ENCODE measurements around the gene SLC66A2.
"Not testable (repeated sequence)": the region's sequence is repeated elsewhere in the genome, so short reads cannot be mapped to it uniquely, and the experiment has no call there.

Gene SLC66A2

DNA sequence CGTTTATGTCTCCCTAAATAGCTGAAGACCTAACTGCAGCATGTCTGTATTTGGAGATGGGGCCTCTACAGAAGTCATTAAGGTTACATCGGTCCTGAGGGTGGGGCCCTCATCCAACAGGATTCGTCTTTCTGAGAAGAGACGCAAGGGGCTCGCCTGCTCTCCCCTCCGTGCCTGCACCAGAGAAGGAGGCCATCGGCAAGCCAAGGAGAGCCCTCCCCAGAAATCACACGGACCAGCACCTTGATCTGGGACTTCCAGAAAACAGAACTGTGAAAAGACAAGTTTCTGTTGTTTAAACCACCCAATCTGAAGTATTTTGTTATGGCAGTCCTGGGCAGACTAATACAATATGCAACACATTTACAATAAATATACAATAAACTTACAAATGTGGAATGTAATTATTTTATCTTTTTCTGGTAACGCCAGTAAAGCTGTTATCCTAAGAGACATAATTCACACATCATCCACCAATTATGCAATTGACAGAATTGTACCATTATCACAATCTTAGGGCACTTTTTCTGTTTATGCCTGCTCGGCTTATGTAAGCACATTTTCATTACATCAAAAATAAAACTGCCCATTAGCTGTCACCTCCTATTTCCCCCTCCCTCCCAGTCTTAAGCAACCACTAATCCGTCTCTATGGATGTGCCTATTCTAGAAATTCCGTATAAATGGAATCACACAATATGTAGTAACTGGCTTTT, 19.1 kb upstream of the SLC66A2 start:
- no peak for DNase-seq (ENCODE audit: low read depth)

DNA sequence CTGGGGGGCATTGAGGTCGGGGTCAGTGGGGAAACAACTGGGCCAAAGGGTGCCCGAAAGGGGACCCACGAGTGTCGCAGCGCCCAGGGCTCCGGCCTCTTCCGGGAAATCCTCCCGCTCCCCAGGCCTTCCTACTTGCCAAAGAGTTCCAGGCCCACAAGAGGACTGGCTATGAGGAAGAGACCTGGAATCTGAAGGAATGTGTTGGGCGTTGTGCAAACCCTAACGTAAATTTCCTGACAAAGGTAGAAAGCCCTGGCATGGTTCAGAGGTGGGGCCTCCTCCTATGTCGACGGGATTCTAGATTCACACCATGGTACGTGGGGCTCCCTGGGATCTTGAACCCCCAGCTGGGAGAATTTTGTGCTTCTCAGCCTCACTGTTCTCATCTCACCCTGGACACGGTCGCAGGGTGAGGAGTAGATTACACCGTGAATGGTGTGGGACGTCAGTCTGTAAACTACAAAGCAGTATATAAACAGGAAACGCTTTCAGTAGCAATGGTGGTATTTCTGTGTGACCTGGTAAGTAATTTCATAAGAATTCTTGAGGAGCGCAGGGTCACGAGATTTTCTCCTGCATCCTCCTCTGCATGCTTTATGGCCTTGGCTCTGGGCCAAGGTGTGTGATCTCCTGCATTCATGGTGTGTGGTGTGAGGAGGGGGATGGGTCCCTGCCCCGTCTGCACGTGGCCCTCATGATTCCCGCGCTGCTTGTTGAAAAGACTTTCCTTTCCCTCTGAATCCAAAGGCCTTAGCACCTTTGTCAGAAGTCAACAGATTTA, 13.9 kb upstream of the SLC66A2 start:
- DNase-seq (ENCODE audit: low read depth): no peak

DNA sequence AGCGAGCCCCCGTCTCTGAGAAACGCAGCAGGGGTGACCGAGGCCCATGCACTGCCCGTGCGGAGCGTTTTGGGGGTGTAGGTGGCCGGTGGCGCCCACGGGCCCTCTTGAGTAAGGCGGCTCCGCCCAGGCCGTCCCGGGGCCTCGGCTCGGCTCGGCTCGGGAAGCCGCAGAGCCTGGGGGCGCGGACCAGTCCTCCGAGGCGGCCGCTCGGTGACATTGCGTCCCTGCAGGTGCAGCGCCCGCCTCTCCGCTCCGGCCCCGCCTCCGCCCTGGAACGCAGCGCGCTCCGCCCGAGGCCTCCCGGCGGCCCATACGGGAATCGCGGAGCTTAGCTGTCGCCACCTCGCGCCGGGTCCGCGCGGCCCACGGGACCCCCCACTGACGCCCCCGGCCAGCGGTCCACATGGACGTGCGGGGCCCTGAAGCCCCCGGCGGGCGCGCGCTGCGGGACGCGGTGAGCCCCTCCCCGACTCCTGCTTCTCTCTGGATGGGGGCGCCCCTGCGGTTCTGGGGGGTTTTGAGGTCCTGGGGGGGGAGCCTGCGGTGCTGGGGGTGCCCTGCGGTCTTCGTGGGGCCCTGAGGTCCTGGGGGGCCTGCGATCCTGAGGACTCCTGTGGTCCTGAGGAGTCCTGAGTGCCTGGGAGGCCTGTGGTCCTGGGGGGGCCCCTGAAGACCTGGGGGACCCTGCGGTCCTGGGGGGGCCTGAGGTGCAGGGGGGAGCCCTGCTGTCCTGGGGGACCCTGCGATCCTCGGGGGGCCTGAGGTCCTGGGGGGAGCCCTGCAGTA, 13.1 kb upstream of the SLC66A2 start, which contains the start of gene HSBP1L1:
HSBP1L1 (plus strand) TSS at position 314 of the 789 bp plus-strand sequence; CDS start at position 407, 93 bp downstream.
- DNase-seq (ENCODE audit: low read depth): peak; percentile 38

DNA sequence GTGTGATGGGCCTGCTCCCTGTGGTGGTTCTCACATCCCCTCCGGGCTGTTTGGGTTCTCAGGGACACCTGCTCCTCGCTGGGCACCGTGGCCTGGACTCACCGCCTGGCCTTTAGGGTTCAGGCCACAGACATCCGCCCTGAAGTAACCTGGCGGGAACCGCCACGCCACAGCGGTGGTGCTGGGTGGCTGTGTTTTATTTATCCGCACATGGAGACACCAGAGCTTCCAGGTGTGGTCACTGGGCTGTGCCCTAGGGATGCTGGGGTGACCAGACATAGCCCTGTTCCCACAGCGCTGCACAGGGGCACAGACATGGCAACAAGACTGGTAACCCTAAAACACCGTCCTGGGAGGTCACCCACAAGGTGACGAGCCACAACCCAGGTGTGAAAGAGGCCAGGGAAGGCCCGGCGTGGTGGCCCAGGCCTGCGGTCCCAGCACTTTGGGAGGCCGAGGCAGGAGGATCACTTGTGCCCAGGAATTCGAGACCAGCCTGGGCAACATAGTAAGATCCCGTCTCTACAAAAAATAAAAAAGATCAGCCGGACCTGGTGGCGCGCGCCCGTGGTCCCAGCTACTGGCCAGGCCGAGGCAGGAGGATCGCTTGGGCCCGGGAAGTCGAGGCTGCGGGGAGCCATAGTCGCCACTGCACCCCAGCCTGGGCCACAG, 12.3 kb upstream of the SLC66A2 start:
- no peak for DNase-seq (ENCODE audit: low read depth)

DNA sequence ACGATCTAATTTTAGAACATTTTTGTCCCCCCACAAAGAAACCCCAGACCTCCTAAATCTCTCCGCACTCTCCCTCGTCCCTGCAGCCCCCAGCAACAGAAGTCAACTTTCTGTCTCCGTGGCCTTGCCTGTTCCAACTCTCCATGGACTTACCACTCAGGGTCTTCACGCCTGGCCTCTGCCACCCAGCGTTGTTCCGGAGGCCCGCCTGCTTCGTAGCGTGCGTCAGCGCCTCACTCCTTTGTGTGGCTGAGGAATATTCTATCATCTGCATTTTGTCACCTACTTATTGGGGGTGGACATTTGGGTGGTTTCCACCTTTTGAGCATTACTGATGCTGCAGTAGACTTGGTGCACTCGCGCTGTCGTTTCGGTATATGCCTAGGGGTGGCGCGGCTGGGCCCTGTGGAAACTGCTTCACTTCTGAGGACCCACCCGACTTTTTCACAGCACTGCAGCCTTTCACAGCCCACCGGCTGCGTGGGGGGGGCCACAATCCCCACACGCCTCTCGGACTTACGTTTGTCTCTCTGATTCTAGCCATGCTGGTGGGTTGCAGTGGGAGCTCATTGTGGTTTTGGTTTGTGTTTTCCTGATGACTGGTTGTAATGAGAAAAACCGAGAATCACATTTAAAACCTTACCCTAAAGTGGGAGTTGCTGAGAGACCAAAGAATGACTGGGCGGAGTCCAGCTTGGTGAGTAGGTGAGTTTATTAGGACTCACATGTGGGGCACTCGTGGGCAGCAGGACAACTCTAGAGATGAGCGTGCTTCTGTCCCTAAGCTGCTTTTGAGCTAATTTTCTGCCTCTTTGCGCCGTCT, 11.6 kb upstream of the SLC66A2 start:
- no peak for DNase-seq (ENCODE audit: low read depth)

DNA sequence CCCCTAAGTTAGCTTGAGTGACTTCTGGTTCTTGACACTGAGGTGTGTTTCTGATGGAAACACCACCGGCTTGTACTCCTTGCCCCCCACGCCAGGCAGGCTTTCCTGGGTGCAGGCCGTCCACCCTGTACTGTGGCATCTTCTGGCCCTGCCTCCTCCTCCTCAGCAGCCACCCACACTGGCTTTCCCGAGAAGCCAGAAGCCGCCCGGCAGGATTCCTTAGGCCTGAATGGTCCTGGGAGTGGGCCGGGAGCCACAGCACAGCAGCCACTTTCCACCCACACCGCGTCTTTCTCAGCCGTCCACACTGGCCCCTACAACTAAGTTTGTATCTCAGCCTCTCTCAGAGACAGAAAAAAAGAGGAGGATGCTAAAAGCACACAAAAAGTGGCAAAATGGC, 10.9 kb upstream of the SLC66A2 start:
- no peak for DNase-seq (ENCODE audit: low read depth)

DNA sequence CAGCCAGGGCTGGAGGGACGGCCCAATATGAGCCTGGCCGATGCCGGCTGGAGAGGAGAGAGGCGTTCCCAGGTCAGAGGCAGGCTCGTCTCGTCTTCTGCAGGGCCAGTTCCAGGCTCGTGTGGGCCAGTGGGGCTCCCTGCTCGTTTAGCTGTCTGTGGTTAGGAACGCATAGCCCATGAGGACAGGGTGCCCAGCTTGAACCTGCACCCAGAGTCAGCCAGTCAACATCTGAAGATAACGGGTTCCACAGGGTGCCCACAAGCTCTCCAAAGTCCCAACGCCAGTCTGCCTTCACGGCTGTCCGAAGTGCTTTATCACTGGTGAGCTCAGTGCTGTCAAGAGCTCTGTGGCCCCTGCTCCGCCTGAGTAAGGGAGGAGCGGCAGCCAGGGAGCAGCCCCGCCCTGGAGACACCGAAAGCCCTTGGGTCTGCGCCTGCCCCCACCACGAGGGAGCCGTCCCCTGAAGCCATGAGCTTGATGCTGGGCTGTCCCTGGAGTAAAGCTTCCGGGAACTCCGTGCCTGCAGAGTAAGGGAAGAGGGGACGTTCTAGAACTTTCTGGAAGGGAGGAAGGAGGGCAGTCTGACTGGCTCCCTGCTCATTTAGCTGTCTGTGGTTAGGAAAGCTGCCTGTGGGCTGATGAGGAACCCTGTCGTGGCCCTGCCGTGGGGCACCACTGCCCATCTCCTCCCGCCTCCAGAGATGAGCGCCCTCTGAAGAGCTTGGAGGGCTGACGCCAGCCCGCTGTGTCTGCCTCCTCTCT, 10.3 kb upstream of the SLC66A2 start:
- no peak for DNase-seq (ENCODE audit: low read depth)

DNA sequence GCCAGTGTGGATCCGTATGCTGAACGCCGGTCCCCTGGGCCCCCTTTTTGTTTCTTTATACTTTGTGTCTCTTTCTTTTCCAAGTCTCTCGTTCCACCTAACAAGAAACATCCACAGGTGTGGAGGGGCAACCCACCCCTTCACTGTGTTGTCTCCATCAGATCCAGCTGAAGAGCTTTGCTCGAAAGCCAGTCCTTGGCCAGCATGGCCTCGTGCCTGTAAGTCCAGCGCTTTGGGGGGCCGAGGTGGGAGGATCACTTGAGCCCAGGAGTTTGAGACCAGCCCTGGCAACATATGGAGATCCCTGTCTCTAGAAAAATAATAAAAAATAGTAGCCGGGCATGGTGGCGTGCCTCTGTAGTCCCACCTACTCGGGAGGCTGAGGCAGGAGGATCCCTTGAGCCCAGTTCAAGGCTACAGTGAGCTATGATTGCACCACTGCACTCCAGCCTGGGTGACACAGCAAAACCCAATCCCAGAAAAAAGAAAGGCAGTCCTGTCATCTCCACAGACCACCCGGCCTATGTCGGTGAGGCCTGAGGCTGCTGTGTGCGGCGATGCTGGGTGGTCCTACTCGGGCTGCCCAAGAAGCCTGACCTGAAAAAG, 9.6 kb upstream of the SLC66A2 start:
- no peak for DNase-seq (ENCODE audit: low read depth)

DNA sequence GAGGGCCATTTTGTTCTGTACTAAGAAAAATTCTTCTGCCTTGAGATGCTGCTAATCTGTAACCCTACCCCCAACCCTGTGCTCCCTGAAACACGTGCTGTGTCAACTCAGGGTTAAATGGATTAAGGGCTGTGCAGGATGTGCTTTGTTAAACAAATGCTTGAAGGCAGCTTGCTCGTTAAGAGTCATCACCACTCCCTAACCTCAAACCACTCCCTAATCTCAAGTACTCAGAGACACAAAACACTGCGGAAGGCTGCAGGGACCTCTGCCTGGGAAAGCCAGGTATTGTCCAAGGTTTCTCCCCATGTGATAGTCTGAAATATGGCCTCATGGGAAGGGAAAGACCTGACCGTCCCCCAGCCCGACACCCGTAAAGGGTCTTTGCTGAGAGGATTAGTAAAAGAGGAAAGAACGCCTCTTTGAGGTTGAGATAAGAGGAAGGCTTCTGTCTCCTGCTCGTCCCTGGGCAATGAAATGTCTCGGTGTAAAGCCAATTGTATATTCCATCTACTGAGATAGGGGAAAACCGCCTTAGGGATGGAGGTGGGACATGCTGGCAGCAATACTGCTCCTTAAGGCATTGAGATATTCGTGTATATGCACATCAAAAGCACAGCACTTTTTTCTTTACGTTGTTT, 8.8 kb upstream of the SLC66A2 start:
- not testable (repeated sequence) for DNase-seq (ENCODE audit: low read depth)

DNA sequence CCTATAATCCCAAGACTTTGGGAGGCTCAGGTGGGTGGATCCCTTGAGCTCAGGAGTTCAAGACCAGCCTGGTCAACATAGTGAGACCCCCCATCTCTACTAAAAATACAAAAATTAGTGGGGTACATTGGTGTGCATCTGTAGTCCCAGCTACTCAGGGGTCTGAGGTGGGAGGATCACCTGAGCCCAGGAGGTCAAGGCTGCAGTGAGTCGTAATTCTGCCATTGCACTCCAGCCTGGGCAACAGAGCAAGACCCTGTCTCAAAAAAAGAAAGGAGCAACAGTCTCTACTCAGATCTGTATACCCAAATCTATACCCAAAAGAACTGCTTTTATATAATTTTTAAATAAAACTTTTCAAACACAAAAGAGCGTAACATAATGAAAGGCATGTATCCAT, 7.5 kb upstream of the SLC66A2 start:
- DNase-seq (ENCODE audit: low read depth): no peak

DNA sequence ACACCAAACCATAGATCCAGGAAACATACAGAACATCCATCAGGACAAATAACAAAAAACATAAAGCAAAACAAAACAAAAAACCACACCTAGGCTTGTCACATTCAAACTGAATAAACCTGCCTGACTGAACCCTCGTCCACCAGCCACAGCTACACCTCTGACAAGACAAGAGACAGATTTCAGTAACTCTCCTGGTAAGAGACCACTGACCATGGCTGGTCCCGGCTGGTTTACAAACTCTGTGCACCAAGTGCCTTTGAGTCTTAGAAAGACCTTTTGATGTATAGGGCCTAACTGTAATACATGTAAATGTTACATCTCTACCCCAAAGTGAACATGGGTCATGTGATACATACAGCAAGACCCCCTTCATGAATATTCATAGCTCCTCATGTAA, 4.8 kb upstream of the SLC66A2 start:
- no peak for DNase-seq (ENCODE audit: low read depth)

DNA sequence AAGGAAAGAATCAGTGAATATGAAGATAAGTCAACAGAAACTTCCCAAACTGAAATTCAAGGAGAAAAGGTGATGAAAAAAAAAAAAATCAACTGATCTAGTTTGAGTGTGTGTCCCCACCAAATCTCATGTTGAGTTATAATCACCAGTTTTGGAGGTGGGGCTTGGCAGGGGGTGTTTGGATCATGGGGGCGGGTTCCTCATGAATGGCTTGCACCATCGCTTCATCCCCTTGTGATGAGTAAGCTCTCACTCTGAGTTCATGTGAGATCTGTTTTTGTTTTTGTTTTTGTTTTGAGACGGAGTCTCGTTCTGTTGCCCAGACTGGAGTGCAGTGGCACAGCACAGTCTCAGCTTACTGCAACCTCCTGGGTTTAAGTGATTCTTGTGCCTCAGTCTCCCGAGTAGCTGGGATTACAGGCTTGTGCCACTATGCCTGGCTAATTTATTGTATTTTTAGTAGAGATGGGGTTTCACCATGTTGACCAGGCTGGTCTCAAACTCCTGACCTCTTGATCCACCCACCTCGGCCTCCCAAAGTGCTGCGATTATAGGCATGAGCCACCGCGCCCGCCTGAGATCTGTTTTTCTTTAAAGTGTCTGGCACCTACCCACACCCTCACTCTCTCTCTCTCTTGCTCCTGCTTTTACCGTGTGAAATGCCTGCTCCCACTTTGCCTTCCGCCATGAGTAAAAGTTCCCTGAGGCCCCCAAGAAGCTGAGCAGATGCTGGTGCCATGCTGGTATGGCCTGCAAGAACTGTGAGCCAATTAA, 4.0 kb upstream of the SLC66A2 start:
- DNase-seq (ENCODE audit: low read depth): no peak

DNA sequence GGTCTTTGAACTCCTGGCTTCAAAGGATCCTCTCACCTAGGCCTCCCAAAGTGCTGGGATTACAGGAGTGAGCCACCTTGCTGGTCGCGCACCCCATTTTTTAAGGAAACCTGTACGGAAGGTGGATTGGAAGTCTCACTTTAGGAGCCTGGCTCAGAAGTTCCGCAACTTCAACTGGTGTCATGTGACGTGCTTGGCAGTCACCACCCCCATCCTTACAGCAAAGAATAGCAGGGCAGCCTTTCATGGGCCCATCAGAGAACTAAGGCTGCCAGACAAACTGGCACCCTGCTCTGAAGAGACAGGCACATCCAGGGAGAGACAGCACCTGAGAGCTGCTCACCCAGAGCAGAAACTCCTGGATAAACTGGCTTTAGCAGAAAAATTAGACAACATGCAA, 3.3 kb upstream of the SLC66A2 start:
- no peak for DNase-seq (ENCODE audit: low read depth)

DNA sequence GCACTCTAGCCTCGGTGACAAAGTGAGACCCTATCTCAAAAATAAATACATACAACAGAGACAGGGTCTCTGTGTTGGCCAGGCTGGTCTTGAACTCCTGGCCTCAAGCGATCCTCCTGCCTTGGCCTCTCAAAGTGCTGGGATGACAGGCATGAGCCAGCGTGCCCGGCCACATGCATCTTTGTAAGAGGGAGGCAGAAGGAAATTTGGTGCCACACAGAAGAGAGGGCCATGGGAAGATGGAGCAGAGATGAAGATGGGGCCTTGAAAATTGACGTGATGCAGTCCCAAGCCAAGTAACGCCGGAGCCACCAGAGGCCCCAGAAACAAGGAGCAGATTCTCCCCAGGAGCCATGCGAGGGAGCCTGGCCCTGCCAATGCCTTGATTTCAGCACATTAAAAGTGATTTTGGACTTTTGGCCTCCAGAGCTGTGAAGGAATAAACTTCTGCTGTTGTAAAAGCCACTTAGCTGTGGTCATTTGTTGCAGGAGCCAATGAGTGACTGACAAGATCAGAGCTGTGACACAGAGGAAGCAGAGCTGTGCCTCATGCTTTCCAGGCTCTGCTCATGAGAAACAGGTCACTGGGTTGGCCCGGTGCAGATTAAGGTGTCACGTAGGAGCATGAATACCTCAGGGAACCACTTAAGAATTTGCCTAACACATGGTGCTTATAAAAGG, 2.7 kb upstream of the SLC66A2 start:
- DNase-seq (ENCODE audit: low read depth): no peak

DNA sequence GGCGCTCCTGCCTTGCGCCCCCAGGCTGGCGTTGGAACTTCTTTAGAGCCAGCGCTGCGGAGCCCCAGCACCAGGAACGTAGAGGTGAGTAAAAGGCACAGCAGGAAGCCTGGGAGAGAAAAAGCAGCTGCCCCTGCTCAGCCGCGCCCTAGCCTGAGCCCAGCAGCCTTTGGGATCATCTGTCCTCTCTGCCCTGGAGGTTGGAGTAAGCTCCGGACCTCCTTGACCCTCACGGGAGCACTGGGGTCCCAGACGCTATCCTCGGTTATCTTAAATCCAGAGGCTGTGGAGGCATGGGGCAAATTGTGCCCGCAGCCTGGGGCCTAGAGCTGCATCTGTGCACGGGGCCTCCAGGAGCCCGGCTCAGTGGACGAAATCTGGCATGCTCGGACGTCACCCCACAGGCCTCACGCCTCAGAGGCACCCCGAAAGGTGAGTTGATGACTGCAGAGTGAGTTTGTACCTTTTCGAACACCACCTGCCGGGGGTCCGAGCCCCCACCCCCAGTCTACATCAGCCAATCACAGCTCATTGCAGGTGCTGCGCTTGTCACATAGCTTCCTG, 1.6 kb upstream of the SLC66A2 start:
- DNase-seq (ENCODE audit: low read depth): no peak

DNA sequence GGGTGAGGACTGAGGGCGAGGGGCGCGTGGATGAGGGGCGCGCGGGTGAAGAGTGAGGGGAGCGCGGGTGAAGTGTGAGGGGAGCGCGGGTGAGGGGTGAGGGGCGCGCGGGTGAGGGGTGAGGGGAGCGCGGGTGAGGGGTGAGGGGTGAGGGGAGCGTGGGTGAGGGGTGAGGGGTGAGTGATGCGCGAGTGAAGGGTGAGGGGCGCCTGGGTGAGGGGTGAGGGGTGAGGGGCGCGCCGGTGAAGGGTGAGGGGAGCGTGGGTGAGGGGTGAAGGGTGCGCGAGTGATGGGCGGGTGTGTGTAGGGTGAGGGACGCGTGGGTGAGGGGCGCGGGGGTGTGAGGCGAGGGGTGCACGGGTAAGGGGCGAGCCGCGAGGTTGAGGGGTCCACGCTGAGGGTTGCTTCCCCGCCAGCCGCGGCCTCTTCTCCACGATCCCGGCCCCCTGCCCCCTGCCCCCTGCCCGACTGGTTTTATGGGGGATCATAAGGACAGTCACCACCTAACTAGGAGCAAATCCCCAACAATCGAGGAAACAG, 1.1 kb upstream of the SLC66A2 start:
- no peak for DNase-seq (ENCODE audit: low read depth)

DNA sequence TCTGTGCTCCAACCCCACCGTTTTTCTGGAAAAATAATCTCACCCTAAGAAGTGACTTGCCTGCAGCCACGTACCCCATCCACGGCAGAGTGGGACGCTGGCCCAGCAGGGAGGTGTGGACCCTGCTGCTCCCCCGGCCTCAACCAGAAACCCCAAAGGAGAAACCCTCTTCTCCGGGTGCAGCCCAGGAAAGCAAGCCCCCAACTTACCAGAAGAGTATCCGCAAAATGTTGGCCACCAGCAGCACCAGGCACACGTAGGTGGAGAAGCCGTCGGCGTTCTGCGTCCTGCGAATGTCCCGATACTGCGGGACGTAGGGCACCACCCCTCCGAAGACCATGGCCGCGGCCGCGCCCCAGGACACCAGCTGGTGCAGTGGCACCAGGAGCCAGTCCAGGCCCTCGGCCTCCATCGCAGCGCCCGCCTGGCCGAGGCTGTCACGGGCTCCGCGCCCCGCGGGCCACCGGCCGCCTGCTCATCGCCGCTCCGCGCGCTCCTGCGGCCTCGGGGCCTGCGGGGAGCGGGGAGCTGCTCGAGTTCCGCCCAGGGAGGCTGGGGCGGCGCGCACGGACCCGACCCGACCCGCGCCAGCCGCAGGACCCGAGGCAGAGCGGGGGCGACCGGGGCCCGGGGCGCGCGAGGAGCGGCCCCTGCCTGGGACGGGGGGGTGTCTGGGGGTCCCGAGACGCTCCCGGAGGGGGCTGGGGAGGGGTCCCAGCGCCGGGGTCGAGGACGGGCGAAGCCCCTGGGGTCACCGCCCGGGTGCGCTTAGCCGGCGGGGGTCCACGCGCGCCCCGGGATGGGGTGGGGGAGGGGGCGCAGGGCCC, 725 bp downstream of the SLC66A2 start:
- DNase-seq (ENCODE audit: low read depth): no peak
